Lung (tissue), 12 donors: ENCODE measurements around the gene RERE. TPM values are rescaled to one million over a fixed set of nuclear protein-coding genes. Genes with fewer than 3 reads are reported as not detected.

Experiments
- ATAC-seq: fragments of 200-7000 bp; cut with Tn5 transposase; one replicate; pipeline ENCODE4 v1.9.1; 2020; ENCODE audit warnings: moderate number of reproducible peaks; ENCODE audit not compliant: insufficient read depth, low FRiP score
- DNase-seq, 3 donors: peaks; one replicate each; pipeline ENCODE4 v3.0.0-alpha.2; 2013 to 2017
- H3K27ac ChIP-seq, 2 donors: one replicate each; pipeline ENCODE4 v1.5.1; 2013; ENCODE audit warnings: mild to moderate bottlenecking in 2 of 2, moderate library complexity in 2 of 2, control low read depth in 1 of 2, inconsistent platforms in 1 of 2, low read depth in 1 of 2, low read length in 1 of 2
- H3K27me3 ChIP-seq, 3 donors: one replicate each; pipeline ENCODE4 v1.5.1; 2013; ENCODE audit warnings: low read length in 2 of 3; ENCODE audit not compliant: control insufficient read depth in 3 of 3, insufficient read depth in 3 of 3
- H3K36me3 ChIP-seq, 4 donors: one replicate each; pipeline ENCODE4 v1.5.1; 2013; ENCODE audit warnings: low read length in 4 of 4, mild to moderate bottlenecking in 1 of 4, moderate library complexity in 1 of 4; ENCODE audit not compliant: control insufficient read depth in 4 of 4, insufficient read depth in 4 of 4
- H3K4me1 ChIP-seq, 5 donors: one replicate each; pipeline ENCODE4 v1.5.1; 2013; ENCODE audit warnings: low read length in 5 of 5, mild to moderate bottlenecking in 2 of 5, moderate library complexity in 1 of 5; ENCODE audit not compliant: control insufficient read depth in 5 of 5, insufficient read depth in 5 of 5
- H3K4me3 ChIP-seq: one replicate; pipeline ENCODE4 v1.5.1; 2013; ENCODE audit warnings: mild to moderate bottlenecking, control low read depth, moderate library complexity
- H3K9ac ChIP-seq, 2 donors: one replicate each; pipeline ENCODE4 v1.5.1; 2013; ENCODE audit warnings: low read length in 2 of 2, control low read depth in 1 of 2; ENCODE audit not compliant: insufficient read depth in 1 of 2
- H3K9me3 ChIP-seq, 4 donors: one replicate each; pipeline ENCODE4 v1.5.1; 2013; ENCODE audit warnings: low read length in 3 of 4, mild to moderate bottlenecking in 1 of 4, moderate library complexity in 1 of 4; ENCODE audit not compliant: control insufficient read depth in 4 of 4, insufficient read depth in 3 of 4
- CTCF ChIP-seq: IDR thresholded peaks from 2 replicates; pipeline ENCODE4 v1.5.1; 2012; ENCODE audit warnings: mild to moderate bottlenecking; ENCODE audit errors: control extremely low read depth, extremely low read depth
- WGBS, 2 donors: extraction: QIAGEN DNeasy Blood & Tissue Kit; methylation state at CpG; one replicate each; pipeline ENCODE4 v1.1.7; 2013; 5-methylcytosine and 5-hydroxymethylcytosine counted together
- polyA plus RNA-seq, 2 donors: library from polyadenylated mRNA; stranded (reverse); fragments of 200-250 nt; gene quantifications; one replicate each; pipeline ENCODE4 v1.2.1, GENCODE V29; 2013
- total RNA-seq, 2 donors: library from RNA; depleted of rRNA in 1 of 2; stranded (reverse); fragments of >200 nt in 1 of 2; gene quantifications; one replicate each; pipeline ENCODE4 v1.2.1, GENCODE V29; 2014 to 2021
- donor health status: control.
- donor health status: control.
- donor health status: Bipolar disorder and iron deficiency.
- donor health status: healthy.
- donor health status: DM: yes; HTN: yes; CAD: no.

The RERE gene
- total and polyA plus RNA-seq, 4 donors: 21.7 to 207 (median 57.5) TPM

GRCh38 chr1:8663090-8663802 lies 154.2 kb downstream of the RERE start:
- H3K27ac ChIP-seq: peak overlapping the region; percentile 34 to 47
- no peaks in the 10 kb centered on the region for H3K36me3 ChIP-seq
- H3K9me3 ChIP-seq: no peaks in the 10 kb centered on the region
- no peak for DNase-seq
- H3K27me3 ChIP-seq: no peaks in the 10 kb centered on the region
- no peak overlapping the region for H3K9ac ChIP-seq
- TF ChIP-seq CTCF: no peak
- no peak for ATAC-seq
- H3K4me3 ChIP-seq: no peak overlapping the region
- peaks cover 21 to 70% (median 57%) of the 10 kb centered on the region in 5 donors for H3K4me1 ChIP-seq
- WGBS, 2 donors: 94 to 96% methylated on average over 4 of the region's 4 CpGs

GRCh38 chr1:8662380-8663072 lies 154.9 kb downstream of the RERE start:
- no peaks in the 10 kb centered on the region for H3K36me3 ChIP-seq
- H3K9me3 ChIP-seq: no peaks in the 10 kb centered on the region
- no peaks in the 10 kb centered on the region for H3K27me3 ChIP-seq
- ATAC-seq (no peak), DNase-seq (no peak)
- no peak overlapping the region for H3K4me3 ChIP-seq
- H3K27ac ChIP-seq: peak overlapping the region in 1 of 2 donors; percentile 85
- 79 to 89% methylated on average over 4 of the region's 4 CpGs for WGBS, 2 donors
- no peak for TF ChIP-seq CTCF
- peaks cover 21 to 63% (median 53%) of the 10 kb centered on the region in 5 donors for H3K4me1 ChIP-seq
- H3K9ac ChIP-seq: no peak overlapping the region

GRCh38 chr1:8661185-8662110 lies 156.0 kb downstream of the RERE start:
- ATAC-seq (no peak), DNase-seq (peak; percentile 65 to 86 (median 80))
- H3K4me1 ChIP-seq: peaks cover 19 to 57% (median 46%) of the 10 kb centered on the region in 5 donors
- H3K36me3 ChIP-seq: no peaks in the 10 kb centered on the region
- H3K4me3 ChIP-seq: no peak overlapping the region
- peak overlapping the region; percentile 35 to 85 for H3K27ac ChIP-seq
- no peaks in the 10 kb centered on the region for H3K27me3 ChIP-seq
- peak overlapping the region in 1 of 2 donors; percentile 64 for H3K9ac ChIP-seq
- TF ChIP-seq CTCF: no peak
- WGBS, 2 donors: 45 to 64% methylated on average over 8 of the region's 8 CpGs
- H3K9me3 ChIP-seq: no peaks in the 10 kb centered on the region
